HG03175 (cell line): ENCODE measurements around the gene MS4A15.
"Not testable (repeated sequence)": the region's sequence is repeated elsewhere in the genome, so short reads cannot be mapped to it uniquely, and the experiment has no call there.

Experiments used
- ATAC-seq: cut with Tn5 transposase; IDR thresholded peaks from one replicate; pipeline ENCODE4 v1.9.1; 2021; ENCODE audit warnings: mild to moderate bottlenecking, moderate library complexity; ENCODE audit not compliant: unreplicated experiment

Gene MS4A15

GRCh38 chr11:60753309-60753708, 3.4 kb upstream of the MS4A15 start:
- ATAC-seq: no peak

DNA sequence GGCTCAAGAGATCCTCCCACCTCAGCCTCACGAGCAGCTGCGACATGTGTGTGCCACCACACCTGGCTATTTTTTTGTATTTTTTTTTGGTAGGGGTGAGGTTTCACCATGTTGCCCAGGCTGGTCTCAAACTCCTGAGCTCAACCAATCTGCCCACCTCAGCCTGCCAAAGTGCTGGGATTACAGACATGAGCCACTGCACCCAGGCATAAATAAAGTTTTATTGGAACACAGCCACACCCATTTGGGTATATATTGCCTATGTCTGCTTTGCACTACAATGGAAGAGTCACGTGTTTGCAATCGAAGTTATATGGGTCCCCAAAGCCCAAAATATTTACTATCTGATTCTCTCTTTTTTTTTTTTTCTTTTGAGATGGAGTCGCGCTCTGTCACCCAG, 1.8 kb upstream of the MS4A15 start:
- no peak for ATAC-seq

DNA sequence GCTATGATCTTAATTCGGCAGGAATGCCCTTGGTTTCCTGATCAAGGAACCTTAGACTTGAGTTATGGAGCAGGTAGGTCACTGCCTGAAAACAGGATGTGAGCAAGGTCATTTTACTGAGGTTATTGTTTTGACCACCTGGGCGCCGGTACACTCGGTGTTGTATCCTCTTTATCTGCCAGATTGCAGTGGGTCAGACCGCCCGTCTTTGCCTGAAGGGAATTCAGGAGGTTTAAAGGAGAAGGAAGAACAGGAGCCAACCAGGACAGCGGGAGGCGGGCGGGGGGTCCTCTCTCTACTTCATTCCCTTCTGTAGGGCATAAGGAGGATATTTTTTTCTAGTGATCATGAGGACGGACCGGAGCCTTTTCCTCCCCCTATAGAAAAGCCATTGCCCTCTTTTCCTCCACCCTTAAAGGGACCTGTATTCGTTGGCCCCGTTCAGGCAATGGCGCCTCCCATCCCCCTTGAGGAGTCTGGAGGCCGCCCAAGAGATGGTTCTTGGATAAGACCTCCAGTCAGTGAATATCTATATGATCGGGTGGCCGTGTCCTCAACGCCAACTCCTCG, 649 bp downstream of the MS4A15 start:
- no peak for ATAC-seq

DNA sequence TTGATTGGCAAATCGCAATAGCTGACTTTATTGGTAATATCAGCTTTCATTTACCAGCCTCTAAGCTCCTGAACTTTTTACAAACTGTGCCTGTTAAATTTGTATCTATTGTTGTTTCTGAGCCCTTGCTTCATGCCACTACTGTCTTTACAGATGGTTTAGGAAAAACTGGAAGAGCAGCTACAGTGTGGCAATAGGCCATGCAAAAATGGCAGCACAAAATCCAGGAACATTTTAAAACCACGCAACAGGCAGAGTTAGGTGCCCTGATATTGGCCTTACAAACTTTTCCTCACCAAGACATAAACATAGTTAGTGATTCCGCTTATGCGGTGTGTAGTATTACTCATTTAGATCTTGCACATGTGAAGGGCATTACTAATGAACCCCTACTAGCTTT, 2.0 kb downstream of the MS4A15 start:
- not testable (repeated sequence) for ATAC-seq

- ATAC-seq: not testable (repeated sequence)
Measured at GRCh38 chr11:60759438-60760225, 3.0 kb downstream of the MS4A15 start.

GRCh38 chr11:60761436-60762190, 4.9 kb downstream of the MS4A15 start:
- ATAC-seq: peak; percentile 35

GRCh38 chr11:60762851-60763691, 6.4 kb downstream of the MS4A15 start:
- ATAC-seq: peak; percentile 65

DNA sequence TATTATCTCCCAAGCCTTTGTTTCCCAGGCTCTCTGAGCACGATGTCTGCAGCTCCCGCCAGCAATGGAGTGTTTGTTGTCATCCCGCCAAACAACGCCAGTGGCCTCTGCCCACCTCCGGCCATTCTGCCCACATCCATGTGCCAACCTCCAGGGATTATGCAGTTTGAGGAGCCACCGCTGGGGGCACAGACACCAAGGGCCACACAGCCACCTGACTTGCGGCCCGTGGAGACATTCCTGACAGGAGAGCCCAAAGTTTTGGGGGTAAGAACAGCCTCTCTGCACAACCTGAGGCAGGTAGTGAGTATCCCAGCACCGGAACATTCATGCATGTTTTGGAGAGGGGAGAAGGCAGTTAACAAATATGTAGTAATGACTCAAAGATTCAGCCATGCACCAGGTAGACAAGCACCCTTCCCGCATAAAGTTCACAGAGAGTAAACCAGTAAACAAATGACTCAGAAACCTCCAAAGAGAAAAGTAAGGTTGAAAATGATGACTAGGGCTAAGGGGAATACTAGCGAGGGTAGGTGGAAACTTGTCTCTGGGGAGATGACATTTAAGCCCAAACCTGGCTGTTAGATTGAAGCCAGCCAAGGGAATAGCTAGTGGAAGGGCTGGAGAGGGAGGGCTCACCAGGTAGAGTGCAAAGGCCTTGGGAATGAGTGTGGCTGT, 7.2 kb downstream of the MS4A15 start:
- no peak for ATAC-seq

GRCh38 chr11:60764879-60765278, 8.2 kb downstream of the MS4A15 start:
- peak; percentile 41 for ATAC-seq

- ATAC-seq: no peak
Measured at GRCh38 chr11:60765355-60765754, 8.7 kb downstream of the MS4A15 start.

DNA sequence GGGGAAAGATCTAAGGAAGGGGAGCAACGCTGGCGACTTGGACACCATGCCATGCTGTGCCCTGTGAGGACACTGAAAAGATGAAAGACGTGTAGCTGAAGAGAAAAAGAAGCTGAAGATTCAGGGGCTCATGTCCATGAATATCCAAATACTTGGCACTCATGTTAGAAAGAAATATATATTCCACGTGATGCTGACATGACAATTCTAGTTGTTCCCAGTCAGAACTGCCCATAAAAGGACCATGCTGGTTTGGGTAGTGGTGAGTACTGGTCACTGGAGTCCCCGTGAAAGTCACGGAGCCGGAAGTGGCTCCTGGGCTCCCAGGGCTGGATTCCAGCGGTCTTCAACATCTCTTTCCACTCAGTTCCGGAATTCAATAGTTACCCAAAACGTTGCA, 9.9 kb downstream of the MS4A15 start:
- no peak for ATAC-seq

GRCh38 chr11:60767388-60767811, 10.7 kb downstream of the MS4A15 start:
- no peak for ATAC-seq

DNA sequence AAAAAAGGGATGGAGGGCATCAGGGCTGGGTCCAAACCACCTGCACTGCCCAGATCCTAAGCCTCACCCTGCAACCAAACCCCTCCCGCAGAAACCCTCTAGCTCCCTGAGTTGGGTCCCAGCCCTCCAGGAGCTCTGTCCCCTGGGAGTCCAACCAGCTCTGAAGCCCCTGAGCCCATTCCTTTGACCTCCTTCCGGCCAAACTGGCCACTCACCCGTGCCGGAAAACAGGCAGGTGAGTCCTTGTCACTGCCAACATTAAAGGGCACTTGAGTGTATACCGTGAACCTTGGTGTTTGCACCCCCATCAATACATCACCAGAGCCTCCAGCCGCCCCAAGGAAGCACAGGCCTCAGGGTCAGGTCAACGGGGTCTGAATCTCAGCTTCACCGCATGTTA, 11.5 kb downstream of the MS4A15 start:
- no peak for ATAC-seq

- ATAC-seq: no peak
Measured at GRCh38 chr11:60769273-60769672, 12.6 kb downstream of the MS4A15 start.

DNA sequence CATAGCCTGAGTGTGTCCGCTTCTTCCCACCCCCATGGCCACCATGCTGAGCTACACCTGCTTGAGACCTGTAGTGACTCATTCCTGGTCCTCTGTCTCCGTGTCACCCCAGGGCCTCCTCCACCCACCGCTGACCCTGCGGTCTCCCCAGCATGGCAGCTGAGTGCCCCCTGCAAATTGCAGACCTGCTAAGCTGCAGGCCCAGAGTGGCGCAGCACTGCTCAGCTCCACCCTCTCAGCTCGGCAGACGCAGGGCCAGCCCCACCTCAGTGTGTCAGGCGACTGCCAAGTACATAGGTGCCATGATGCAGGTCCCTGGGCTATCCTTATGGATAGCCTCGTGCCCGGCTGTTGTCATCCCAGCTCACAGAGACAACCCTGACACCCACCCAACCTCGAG, 13.1 kb downstream of the MS4A15 start:
- ATAC-seq: no peak

GRCh38 chr11:60771146-60771545, 14.5 kb downstream of the MS4A15 start:
- no peak for ATAC-seq

DNA sequence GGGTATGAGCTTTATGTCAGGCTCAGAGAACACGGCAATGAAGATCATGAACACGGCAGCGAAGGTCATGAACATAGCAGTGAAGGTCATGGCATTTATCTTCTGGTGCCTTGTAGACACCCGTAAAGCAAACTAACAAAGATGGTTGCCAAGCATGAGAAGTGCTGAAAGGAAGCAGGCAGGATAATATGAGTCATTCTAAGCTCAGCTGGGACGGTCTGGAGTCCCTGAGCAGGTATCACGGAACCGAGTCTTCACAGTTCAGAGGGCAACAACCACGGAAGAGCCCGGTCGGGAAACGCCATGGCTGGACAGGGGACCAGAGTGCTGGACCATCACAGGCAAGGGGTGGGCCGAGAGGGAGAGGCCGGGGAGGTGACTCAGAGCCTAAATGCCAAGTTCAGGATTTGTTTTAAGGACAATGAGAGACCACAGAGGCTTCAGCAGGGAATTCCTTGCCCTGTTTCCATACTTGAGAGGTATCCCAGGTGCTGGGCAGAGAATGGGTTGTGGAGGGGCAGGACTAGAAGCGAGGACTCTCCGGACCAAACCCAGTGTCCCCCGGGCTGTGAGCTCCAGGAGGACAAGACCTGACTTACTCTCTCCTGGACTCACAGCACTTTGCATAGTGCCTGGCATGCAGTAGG, 15.3 kb downstream of the MS4A15 start:
- no peak for ATAC-seq

DNA sequence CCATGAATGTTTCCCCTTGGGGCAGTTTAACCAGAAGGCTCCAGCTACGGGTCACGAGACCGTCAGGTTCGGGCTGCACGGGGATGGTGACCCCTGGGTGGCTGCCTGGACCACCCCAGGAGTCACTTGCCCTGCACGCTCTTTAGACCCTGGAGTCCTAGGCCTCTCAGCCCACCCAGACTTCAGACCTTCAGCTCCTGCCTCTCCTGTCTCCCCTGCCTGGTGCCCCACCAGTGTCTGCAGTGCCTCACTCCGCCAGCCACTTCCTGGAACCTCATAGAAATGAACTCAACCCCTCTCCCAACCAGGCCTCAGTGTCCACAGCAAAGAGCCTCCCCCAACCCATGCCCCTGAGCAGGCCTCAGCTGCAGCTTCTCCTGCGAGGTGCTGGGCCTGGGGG, 16.0 kb downstream of the MS4A15 start:
- ATAC-seq: no peak

DNA sequence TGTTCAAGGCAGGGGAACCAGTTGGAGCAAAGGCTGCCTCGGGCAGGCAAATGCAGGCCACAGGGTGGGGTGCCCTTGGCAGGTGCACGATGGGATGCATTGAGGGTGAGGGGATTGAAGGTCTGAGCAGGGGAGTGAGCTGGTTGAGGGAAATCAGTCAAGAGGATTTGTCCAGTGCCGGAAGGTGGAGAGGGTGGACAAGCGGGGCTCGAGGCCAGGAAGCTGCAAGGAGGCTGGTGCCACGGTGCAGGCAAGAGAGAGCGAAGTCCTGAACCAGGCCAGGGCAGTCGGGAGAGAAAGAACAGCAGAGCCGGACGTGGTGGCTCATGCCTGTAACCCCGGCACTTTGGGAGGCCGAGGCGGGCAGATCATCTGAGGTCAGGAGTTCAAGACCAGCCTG, 18.1 kb downstream of the MS4A15 start:
- ATAC-seq: no peak

DNA sequence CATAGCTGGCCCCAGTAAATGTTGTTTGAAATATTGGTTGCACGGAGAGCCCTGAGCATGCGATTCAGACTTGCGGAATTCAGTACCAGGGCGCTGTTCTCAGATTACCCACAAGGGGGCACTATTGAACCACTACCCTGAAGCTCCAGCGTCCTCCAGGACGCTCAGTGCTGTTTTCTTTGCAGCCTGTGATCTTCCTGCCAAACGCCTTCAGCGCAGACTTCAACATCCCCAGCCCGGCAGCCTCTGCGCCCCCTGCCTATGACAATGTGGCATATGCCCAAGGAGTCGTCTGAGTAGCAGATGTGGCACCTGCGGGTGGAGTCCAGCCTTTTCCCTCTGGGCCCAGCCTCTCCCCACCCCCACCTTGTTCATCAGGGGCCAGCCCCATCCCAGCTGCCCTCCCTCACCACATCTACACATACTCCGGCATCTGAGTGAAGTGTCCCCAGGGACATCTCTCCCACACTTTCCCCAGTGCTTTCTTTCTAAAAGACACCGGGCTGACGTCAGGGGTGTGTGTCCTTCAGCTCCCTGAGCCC, 18.8 kb downstream of the MS4A15 start:
- peak; percentile 69 for ATAC-seq
